Measurements from ENCODE around the gene LRIT1.

Gene LRIT1

DNA sequence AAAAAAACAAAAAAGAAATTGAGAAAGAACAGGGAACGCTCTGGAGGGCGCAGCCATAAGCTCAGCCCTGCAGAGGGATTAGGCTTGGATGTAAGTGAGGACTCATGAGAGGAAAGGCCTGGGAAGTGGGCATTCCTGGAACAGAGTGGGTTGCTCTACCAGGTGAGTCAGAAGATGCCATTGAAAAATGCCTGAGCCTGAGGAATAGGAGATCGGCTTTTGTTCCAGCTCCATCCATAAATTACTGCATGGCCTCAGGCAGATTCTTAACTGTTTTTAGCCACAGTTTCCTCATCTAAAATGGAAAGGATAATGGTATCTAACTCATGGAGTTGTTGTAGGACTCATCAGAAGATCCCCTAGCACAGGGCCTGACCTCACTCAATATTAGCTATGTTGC lies 2.4 kb upstream of the LRIT1 start:
- no peak for DNase-seq (ENCODE audit: low read depth)
- TF ChIP-seq, protein P1, sequence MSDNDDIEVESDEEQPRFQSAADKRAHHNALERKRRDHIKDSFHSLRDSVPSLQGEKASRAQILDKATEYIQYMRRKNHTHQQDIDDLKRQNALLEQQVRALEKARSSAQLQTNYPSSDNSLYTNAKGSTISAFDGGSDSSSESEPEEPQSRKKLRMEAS (IDR thresholded peaks at IDR 0.05; ENCODE audit: low read depth, low read length), result no peak
- no peak for TF ChIP-seq POLR2A (IDR thresholded peaks at IDR 0.05; ENCODE audit: extremely low read depth, insufficient read length)
- TF ChIP-seq MYC (IDR thresholded peaks at IDR 0.05; ENCODE audit: low read depth, low read length), result no peak
- TF ChIP-seq, protein P2, sequence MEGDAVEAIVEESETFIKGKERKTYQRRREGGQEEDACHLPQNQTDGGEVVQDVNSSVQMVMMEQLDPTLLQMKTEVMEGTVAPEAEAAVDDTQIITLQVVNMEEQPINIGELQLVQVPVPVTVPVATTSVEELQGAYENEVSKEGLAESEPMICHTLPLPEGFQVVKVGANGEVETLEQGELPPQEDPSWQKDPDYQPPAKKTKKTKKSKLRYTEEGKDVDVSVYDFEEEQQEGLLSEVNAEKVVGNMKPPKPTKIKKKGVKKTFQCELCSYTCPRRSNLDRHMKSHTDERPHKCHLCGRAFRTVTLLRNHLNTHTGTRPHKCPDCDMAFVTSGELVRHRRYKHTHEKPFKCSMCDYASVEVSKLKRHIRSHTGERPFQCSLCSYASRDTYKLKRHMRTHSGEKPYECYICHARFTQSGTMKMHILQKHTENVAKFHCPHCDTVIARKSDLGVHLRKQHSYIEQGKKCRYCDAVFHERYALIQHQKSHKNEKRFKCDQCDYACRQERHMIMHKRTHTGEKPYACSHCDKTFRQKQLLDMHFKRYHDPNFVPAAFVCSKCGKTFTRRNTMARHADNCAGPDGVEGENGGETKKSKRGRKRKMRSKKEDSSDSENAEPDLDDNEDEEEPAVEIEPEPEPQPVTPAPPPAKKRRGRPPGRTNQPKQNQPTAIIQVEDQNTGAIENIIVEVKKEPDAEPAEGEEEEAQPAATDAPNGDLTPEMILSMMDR (IDR thresholded peaks at IDR 0.05; ENCODE audit: low read depth, low read length), result no peak
- no peak overlapping the region for H3K4me3 ChIP-seq (ENCODE audit: low read depth, low read length)

DNA sequence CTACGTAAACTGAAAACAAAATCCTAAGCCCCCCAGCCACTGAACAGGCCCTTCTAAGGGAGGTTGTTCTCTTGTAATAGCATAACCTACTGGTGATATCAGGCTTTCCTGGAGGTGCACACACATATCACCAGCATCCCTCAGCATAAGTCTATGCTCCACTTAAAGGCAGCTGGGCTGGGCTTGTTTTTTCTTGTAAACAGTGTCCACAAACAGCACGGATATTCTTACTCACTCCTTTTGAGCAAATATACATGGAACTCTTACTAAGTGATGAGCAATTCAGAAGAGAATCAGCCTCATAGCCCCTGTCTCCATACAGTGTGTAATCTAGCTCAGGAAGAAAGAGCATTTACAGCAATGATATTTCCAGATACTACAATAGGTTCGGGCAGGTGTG lies 2.4 kb downstream of the LRIT1 start:
- no peak overlapping the region for H3K4me3 ChIP-seq (ENCODE audit: low read depth, low read length)
- TF ChIP-seq POLR2A (IDR thresholded peaks at IDR 0.05; ENCODE audit: extremely low read depth, insufficient read length), result no peak
- no peak for TF ChIP-seq MYC (IDR thresholded peaks at IDR 0.05; ENCODE audit: low read depth, low read length)
- TF ChIP-seq, protein P2 (IDR thresholded peaks at IDR 0.05; ENCODE audit: low read depth, low read length), result no peak
- TF ChIP-seq, protein P1 (IDR thresholded peaks at IDR 0.05; ENCODE audit: low read depth, low read length), result no peak
- no peak for DNase-seq (ENCODE audit: low read depth)

DNA sequence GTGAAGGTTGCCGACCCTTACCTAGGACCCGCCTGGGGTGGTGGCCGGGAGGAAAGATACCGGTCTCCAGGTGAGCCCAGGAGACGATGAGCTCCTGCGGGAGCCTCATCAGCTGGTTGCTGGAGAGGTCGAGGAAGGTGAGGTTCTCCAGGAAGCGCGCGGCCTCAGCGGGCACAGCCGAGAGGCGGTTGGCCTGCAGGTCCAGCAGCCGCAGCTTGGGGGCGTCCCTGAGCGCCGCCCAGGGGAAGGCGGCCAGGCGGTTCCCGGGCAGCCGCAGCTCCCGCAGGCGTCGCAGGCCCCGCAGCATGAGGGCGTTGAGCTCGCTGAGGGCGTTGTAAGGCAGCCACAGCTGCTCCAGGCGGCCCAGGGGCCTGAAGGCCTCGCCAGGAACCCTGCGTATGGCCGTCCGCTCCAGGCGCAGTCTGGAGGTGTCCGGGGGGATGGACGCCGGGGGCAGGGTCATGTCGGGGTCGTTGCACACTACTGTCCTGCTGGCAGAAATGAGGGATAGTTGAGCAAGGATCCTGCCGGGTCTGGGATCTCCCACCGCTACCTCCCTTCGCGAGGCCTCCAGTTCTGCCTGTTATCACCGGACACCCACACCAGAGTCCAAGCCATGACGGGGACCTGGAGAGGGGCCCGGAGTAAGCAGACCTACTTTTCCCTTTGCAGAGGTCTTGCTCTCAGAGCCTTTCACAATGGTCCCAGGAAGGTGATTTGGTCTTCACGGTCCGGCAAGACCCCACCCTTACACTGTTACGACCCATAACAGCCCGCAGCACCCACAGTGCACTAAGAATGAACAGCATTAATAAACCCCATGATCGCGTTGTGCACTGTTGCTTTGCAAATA lies 3.9 kb downstream of the LRIT1 start:
- DNase-seq (ENCODE audit: low read depth), result no peak
- TF ChIP-seq, protein P1 (IDR thresholded peaks at IDR 0.05; ENCODE audit: low read depth, low read length), result no peak
- TF ChIP-seq, protein P2 (IDR thresholded peaks at IDR 0.05; ENCODE audit: low read depth, low read length), result no peak
- TF ChIP-seq POLR2A (IDR thresholded peaks at IDR 0.05; ENCODE audit: extremely low read depth, insufficient read length), result no peak
- no peak for TF ChIP-seq MYC (IDR thresholded peaks at IDR 0.05; ENCODE audit: low read depth, low read length)
- H3K4me3 ChIP-seq (ENCODE audit: low read depth, low read length), result no peak overlapping the region

DNA sequence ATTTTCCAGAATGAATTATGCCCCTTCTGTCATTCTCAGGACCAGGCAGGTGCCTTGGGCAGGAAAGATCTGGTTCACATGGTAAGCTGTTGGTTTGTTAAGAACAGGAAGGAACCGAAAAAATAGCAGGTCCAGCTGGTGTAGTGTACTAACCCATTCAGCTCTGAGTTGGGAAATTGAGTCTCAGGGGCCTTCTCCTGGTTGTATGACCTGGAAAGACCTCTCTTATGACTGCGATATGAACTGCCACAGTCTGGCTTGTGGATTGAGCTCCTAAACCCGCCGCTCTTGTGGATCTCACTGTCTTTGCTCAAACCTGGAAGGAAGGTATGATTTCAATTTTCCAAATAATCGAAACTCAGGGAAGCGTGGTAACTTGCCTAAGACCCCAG lies 4.5 kb downstream of the LRIT1 start:
- no peak overlapping the region for H3K4me3 ChIP-seq (ENCODE audit: low read depth, low read length)
- no peak for DNase-seq (ENCODE audit: low read depth)
- no peak for TF ChIP-seq MYC (IDR thresholded peaks at IDR 0.05; ENCODE audit: low read depth, low read length)
- no peak for TF ChIP-seq POLR2A (IDR thresholded peaks at IDR 0.05; ENCODE audit: extremely low read depth, insufficient read length)
- TF ChIP-seq, protein P2 (IDR thresholded peaks at IDR 0.05; ENCODE audit: low read depth, low read length), result no peak
- TF ChIP-seq, protein P1 (IDR thresholded peaks at IDR 0.05; ENCODE audit: low read depth, low read length), result no peak

DNA sequence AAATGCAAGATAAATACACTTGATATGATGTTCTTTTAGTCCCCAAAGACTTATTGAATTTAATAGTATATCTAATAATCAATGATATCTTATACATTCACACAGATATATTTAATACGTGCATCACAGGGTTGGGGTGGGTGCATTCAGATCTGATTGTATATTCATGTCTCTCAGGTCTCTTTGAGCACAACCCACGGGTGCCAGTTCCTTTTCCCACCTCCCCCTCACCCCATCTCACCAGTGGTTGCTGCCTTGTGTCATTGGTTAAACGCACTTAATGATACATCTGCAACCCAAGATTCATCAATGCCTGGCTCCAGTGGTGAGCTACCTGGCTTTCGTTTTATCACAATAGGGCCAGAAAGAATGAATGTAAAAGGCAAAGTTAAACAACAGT lies 6.2 kb downstream of the LRIT1 start:
- H3K4me3 ChIP-seq (ENCODE audit: low read depth, low read length), result no peak overlapping the region
- TF ChIP-seq MYC (IDR thresholded peaks at IDR 0.05; ENCODE audit: low read depth, low read length) (no peak), POLR2A (IDR thresholded peaks at IDR 0.05; ENCODE audit: extremely low read depth, insufficient read length) (no peak)
- TF ChIP-seq, protein P1 (IDR thresholded peaks at IDR 0.05; ENCODE audit: low read depth, low read length), result no peak
- TF ChIP-seq, protein P2 (IDR thresholded peaks at IDR 0.05; ENCODE audit: low read depth, low read length), result no peak
- no peak for DNase-seq (ENCODE audit: low read depth)
